Neural cell (in vitro differentiated cells): ENCODE data around the gene RIMKLB. TPM values are rescaled to one million over a fixed set of nuclear protein-coding genes. Genes with fewer than 3 reads are reported as not detected.

Source experiments
- H2AFZ ChIP-seq: fragments of 200-600, 300-800 bp; sonication (generic), shearing (Covaris generic); 2 replicates; pipeline ENCODE4 v1.6.0; 2014; ENCODE audit warnings: low read depth, mild to moderate bottlenecking, antibody characterized with exemption, low read length, moderate library complexity
- H3F3A ChIP-seq: fragments of 200-600 bp; shearing (Covaris generic); 2 replicates; pipeline ENCODE4 v1.6.1; 2016; ENCODE audit warnings: mild to moderate bottlenecking, moderate library complexity, mixed read lengths, antibody characterized with exemption, low read length; ENCODE audit not compliant: insufficient read depth, poor library complexity, severe bottlenecking
- H3K27ac ChIP-seq: fragments of 200-600, 300-800 bp; sonication (generic), shearing (Covaris generic); 2 replicates; pipeline ENCODE4 v1.5.1; 2014; ENCODE audit warnings: mild to moderate bottlenecking, low read length, moderate library complexity
- H3K27me3 ChIP-seq: fragments of 300-800, 200-600 bp; sonication (generic), shearing (Covaris generic); 2 replicates; pipeline ENCODE4 v1.6.0; 2014; ENCODE audit warnings: mild to moderate bottlenecking, low read depth, low read length, moderate library complexity; ENCODE audit not compliant: insufficient read depth
- H3K36me3 ChIP-seq: fragments of 300-800, 200-600 bp; sonication (generic), shearing (Covaris generic); 2 replicates; pipeline ENCODE4 v1.5.1; 2014; ENCODE audit warnings: mild to moderate bottlenecking, antibody characterized with exemption, low read length, moderate library complexity; ENCODE audit not compliant: insufficient read depth
- H3K4me2 ChIP-seq: fragments of 300-800, 200-600 bp; sonication (generic), shearing (Covaris generic); 2 replicates; pipeline ENCODE4 v1.6.0; 2014; ENCODE audit warnings: mild to moderate bottlenecking, low read length
- H3K4me3 ChIP-seq: fragments of 300-800, 200-600 bp; sonication (generic), shearing (Covaris generic); 2 replicates; pipeline ENCODE4 v1.5.1; 2014; ENCODE audit warnings: mild to moderate bottlenecking, low read length, moderate library complexity
- H3K79me2 ChIP-seq: fragments of 200-600 bp; shearing (Covaris generic); replicated peaks from 2 replicates; pipeline ENCODE4 v1.6.0; 2014; ENCODE audit warnings: mild to moderate bottlenecking, low read length, moderate library complexity; ENCODE audit not compliant: insufficient read depth
- H3K9ac ChIP-seq: fragments of 300-800, 200-600 bp; sonication (generic), shearing (Covaris generic); 2 replicates; pipeline ENCODE4 v1.6.1; 2016; ENCODE audit warnings: mild to moderate bottlenecking, low read length, mixed read lengths
- H3K9me2 ChIP-seq: fragments of 200-600 bp; shearing (Covaris generic); 2 replicates; pipeline ENCODE4 v1.6.1; 2016; ENCODE audit warnings: mild to moderate bottlenecking, low read length, mixed read lengths; ENCODE audit not compliant: insufficient read depth
- H3K9me3 ChIP-seq: fragments of 200-600, 300-800 bp; sonication (generic), shearing (Covaris generic); 2 replicates; pipeline ENCODE4 v1.6.1; 2016; ENCODE audit warnings: mild to moderate bottlenecking, mixed run types, low read length, moderate library complexity, mixed read lengths
- H4K20me1 ChIP-seq: fragments of 200-600 bp; shearing (Covaris generic); 2 replicates; pipeline ENCODE4 v1.6.1; 2016; ENCODE audit warnings: mild to moderate bottlenecking, mixed run types; ENCODE audit not compliant: insufficient read depth
- CTCF ChIP-seq: fragments of 450-650 bp; IDR thresholded peaks from 2 replicates; pipeline ENCODE4 v1.5.1; 2014; ENCODE audit warnings: antibody characterized with exemption, mild to moderate bottlenecking, moderate library complexity; ENCODE audit not compliant: poor library complexity, severe bottlenecking
- EP300 ChIP-seq: fragments of 450-650 bp; conservative IDR thresholded peaks from 2 replicates; pipeline ENCODE4 v1.6.1; 2014; ENCODE audit warnings: antibody characterized with exemption, mild to moderate bottlenecking, moderate library complexity; ENCODE audit not compliant: poor library complexity, severe bottlenecking
- EZH2 ChIP-seq: fragments of 200-600, 300-800 bp; shearing (Covaris generic), sonication (generic); IDR thresholded peaks from 2 replicates; pipeline ENCODE4 v1.6.1; 2014; ENCODE audit warnings: antibody characterized with exemption, low read length, borderline replicate concordance, mild to moderate bottlenecking; ENCODE audit not compliant: insufficient read depth, poor library complexity, severe bottlenecking
- MXI1 ChIP-seq: fragments of 450-650 bp; conservative IDR thresholded peaks from 2 replicates; pipeline ENCODE4 v1.6.1; 2014; ENCODE audit warnings: antibody characterized with exemption, mild to moderate bottlenecking; ENCODE audit not compliant: poor library complexity, severe bottlenecking
- POLR2AphosphoS5 ChIP-seq: IDR thresholded peaks from 2 replicates; pipeline ENCODE4 v1.6.1; 2012
- RAD21 ChIP-seq: fragments of 450-650 bp; conservative IDR thresholded peaks from 2 replicates; pipeline ENCODE4 v1.6.1; 2014; ENCODE audit warnings: antibody characterized with exemption, mild to moderate bottlenecking, moderate library complexity
- REST ChIP-seq: IDR thresholded peaks from 2 replicates; pipeline ENCODE4 v1.6.1; 2012; ENCODE audit warnings: borderline replicate concordance
- SMC3 ChIP-seq: fragments of 450-650 bp; conservative IDR thresholded peaks from 2 replicates; pipeline ENCODE4 v1.6.1; 2014; ENCODE audit warnings: antibody characterized with exemption, mild to moderate bottlenecking, moderate library complexity; ENCODE audit not compliant: poor library complexity
- TAF1 ChIP-seq: IDR thresholded peaks from 2 replicates; pipeline ENCODE4 v1.6.1; 2012; ENCODE audit warnings: low read depth
- polyA plus RNA-seq: library from polyadenylated mRNA; depleted of rRNA; stranded (reverse); fragments of >200 nt; gene quantifications from 2 replicates; pipeline ENCODE4 v1.2.3, GENCODE V29; 2014

Gene RIMKLB
- polyA plus RNA-seq, 1 donor from 2014 or later = 393 TPM

GRCh38 chr12:8823565-8824300 is 125.9 kb downstream of the RIMKLB start:
- H3K36me3 ChIP-seq = no peaks in the 10 kb centered on the region
- no peak overlapping the region for H2AFZ ChIP-seq
- H3K4me3 ChIP-seq = no peak overlapping the region
- H3F3A ChIP-seq = no peaks in the 10 kb centered on the region
- H3K9me2 ChIP-seq = no peaks in the 10 kb centered on the region
- H3K79me2 ChIP-seq = no peaks in the 10 kb centered on the region
- no peaks in the 10 kb centered on the region for H3K9me3 ChIP-seq
- no peak for TF ChIP-seq RAD21
- TF ChIP-seq TAF1 = no peak
- TF ChIP-seq EZH2 = no peak
- no peak overlapping the region for H3K4me2 ChIP-seq
- H3K9ac ChIP-seq = no peak overlapping the region
- H4K20me1 ChIP-seq = no peaks in the 10 kb centered on the region
- H3K27ac ChIP-seq = no peak overlapping the region
- H3K27me3 ChIP-seq = no peaks in the 10 kb centered on the region

GRCh38 chr12:8827551-8828256 is 129.9 kb downstream of the RIMKLB start:
- no peak for TF ChIP-seq SMC3
- Histone ChIP-seq H3K4me2 (no peak overlapping the region), H3K36me3 (no peaks in the 10 kb centered on the region), H3K4me3 (no peak overlapping the region), H3K27ac (no peak overlapping the region), H3K9ac (no peak overlapping the region), H3K9me3 (no peaks in the 10 kb centered on the region), H3K9me2 (no peaks in the 10 kb centered on the region), H4K20me1 (no peaks in the 10 kb centered on the region), H3F3A (no peaks in the 10 kb centered on the region), H3K79me2 (no peaks in the 10 kb centered on the region), H2AFZ (no peak overlapping the region), H3K27me3 (no peaks in the 10 kb centered on the region)

- H2AFZ ChIP-seq = no peak overlapping the region
- no peaks in the 10 kb centered on the region for H3K9me3 ChIP-seq
- H3K9me2 ChIP-seq = no peaks in the 10 kb centered on the region
- H3K27ac ChIP-seq = no peak overlapping the region
- H3K4me2 ChIP-seq = no peak overlapping the region
- H3K79me2 ChIP-seq = no peaks in the 10 kb centered on the region
- H3F3A ChIP-seq = no peaks in the 10 kb centered on the region
- H3K27me3 ChIP-seq = no peaks in the 10 kb centered on the region
- no peaks in the 10 kb centered on the region for H3K36me3 ChIP-seq
- TF ChIP-seq CTCF (no peak), RAD21 (no peak), MXI1 (no peak), TAF1 (no peak), SMC3 (no peak), REST (no peak), EP300 (no peak), EZH2 (no peak), POLR2AphosphoS5 (no peak)
- no peak overlapping the region for H3K9ac ChIP-seq
- H3K4me3 ChIP-seq = no peak overlapping the region
- H4K20me1 ChIP-seq = no peaks in the 10 kb centered on the region
Measured at GRCh38 chr12:8828257-8829124, 130.7 kb downstream of the RIMKLB start.
